Stimulated activated CD8-positive, alpha-beta memory T cell treated with anti-CD3 and anti-CD28 coated beads, Interleukin-7, amount 100 ng/mL, for 4 hours (primary cell): ENCODE results near the gene RGS17.
"Not testable (repeated sequence)": the region's sequence is repeated elsewhere in the genome, so short reads cannot be mapped to it uniquely, and the experiment has no call there.

Experiments
- DNase-seq, 2 donors: peaks; one replicate each; pipeline ENCODE4 v3.0.0-alpha.2; 2020; ENCODE audit warnings: low read depth in 2 of 2

The RGS17 gene

GRCh38 chr6:153131037-153131981 is at the start of gene RGS17:
TSS of gene RGS17 (minus strand) at chr6:153131282. CDS start at chr6:153044018, 87,264 bp downstream.
- DNase-seq = peak in 1 of 2 donors; percentile 20

- no peak for DNase-seq
These were observed 41.7 kb upstream of the RGS17 start for GRCh38 chr6:153172815-153173214.

- DNase-seq = no peak
These were observed 39.4 kb upstream of the RGS17 start for GRCh38 chr6:153170511-153170910.

GRCh38 chr6:153167907-153168306 is 36.8 kb upstream of the RGS17 start:
- no peak for DNase-seq

- no peak for DNase-seq
These were observed 36.2 kb upstream of the RGS17 start for GRCh38 chr6:153167061-153167891.

- no peak for DNase-seq
These were observed 31.6 kb upstream of the RGS17 start for GRCh38 chr6:153162646-153163045.

GRCh38 chr6:153162172-153162571 is 31.1 kb upstream of the RGS17 start:
- no peak for DNase-seq

GRCh38 chr6:153160221-153160620 is 29.1 kb upstream of the RGS17 start:
- DNase-seq = no peak

GRCh38 chr6:153150752-153151440 is 19.8 kb upstream of the RGS17 start:
- DNase-seq = no peak

GRCh38 chr6:153150371-153150751 is 19.3 kb upstream of the RGS17 start:
- DNase-seq = no peak

- no peak for DNase-seq
These were observed 18.8 kb upstream of the RGS17 start for GRCh38 chr6:153149891-153150290.

- DNase-seq = no peak
These were observed 15.3 kb upstream of the RGS17 start for GRCh38 chr6:153146413-153146812.

GRCh38 chr6:153145591-153145990 is 14.5 kb upstream of the RGS17 start:
- no peak for DNase-seq

- no peak for DNase-seq
These were observed 12.1 kb upstream of the RGS17 start for GRCh38 chr6:153143200-153143599.

GRCh38 chr6:153140299-153140698 is 9.2 kb upstream of the RGS17 start:
- DNase-seq = no peak

- no peak for DNase-seq
These were observed 7.8 kb upstream of the RGS17 start for GRCh38 chr6:153138930-153139329.

- no peak for DNase-seq
These were observed 4.6 kb upstream of the RGS17 start for GRCh38 chr6:153135681-153136080.

- not testable (repeated sequence) for DNase-seq
These were observed 2.6 kb upstream of the RGS17 start for GRCh38 chr6:153133667-153134066.

GRCh38 chr6:153130515-153131036 is 506 bp downstream of the RGS17 start:
- DNase-seq = no peak

- no peak for DNase-seq
These were observed 1.1 kb downstream of the RGS17 start for GRCh38 chr6:153129873-153130514.

- no peak for DNase-seq
These were observed 4.9 kb downstream of the RGS17 start for GRCh38 chr6:153126218-153126617.
